Right lung (tissue), 5 donors: ENCODE data around the gene MARS2. TPM values are rescaled to one million over a fixed set of nuclear protein-coding genes. Genes with fewer than 3 reads are reported as not detected.
"Not testable (repeated sequence)": the region's sequence is repeated elsewhere in the genome, so short reads cannot be mapped to it uniquely, and the experiment has no call there.

Experiments used
- DNase-seq, 2 donors: peaks; one replicate each; pipeline ENCODE4 v3.0.0-alpha.2; 2013
- polyA plus RNA-seq, 5 donors: library from polyadenylated mRNA; unstranded; fragments of 120-200 nt; gene quantifications; one replicate each; pipeline versions ENCODE4 v1.2.1 to v1.2.3, GENCODE V29; 2013; ENCODE audit warnings: inconsistent platforms in 1 of 5, low replicate concordance in 1 of 5; ENCODE audit not compliant: insufficient read length in 5 of 5, insufficient read depth in 1 of 5

MARS2 gene
- polyA plus RNA-seq, 5 donors = 3.7 to 5.5 (median 5.5) TPM

DNA sequence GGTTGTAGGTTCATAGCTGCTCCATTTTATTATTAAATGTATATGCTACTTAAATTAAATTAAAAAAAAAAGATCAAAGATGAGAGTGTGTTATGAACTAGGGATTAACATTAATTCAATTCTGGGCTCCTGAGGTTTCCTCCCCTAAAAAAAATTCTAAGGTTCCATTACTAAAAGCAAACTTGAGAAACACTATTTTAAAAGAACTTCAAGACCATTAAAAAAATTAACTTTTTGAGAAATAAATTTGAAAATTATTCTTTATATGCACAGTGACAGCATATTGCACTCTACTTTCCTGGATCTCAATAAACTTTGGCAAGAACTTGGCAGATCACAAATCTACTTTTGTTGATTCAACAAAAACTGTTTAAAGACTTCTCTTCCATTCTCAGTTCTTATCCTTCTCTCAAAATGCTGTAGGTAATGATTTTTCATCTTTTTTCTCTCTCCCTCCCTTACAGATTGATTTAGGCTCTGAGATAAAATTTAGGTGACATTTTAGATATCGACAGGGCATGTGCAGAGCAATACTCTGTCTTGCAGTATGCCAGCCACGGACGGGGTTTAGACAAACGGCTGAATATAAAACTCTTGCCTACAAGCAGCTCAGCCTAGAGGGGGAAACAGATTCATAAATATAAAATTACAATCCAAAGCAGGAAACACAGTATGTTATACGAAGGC, 592 bp upstream of the MARS2 start:
- no peak for DNase-seq

DNA sequence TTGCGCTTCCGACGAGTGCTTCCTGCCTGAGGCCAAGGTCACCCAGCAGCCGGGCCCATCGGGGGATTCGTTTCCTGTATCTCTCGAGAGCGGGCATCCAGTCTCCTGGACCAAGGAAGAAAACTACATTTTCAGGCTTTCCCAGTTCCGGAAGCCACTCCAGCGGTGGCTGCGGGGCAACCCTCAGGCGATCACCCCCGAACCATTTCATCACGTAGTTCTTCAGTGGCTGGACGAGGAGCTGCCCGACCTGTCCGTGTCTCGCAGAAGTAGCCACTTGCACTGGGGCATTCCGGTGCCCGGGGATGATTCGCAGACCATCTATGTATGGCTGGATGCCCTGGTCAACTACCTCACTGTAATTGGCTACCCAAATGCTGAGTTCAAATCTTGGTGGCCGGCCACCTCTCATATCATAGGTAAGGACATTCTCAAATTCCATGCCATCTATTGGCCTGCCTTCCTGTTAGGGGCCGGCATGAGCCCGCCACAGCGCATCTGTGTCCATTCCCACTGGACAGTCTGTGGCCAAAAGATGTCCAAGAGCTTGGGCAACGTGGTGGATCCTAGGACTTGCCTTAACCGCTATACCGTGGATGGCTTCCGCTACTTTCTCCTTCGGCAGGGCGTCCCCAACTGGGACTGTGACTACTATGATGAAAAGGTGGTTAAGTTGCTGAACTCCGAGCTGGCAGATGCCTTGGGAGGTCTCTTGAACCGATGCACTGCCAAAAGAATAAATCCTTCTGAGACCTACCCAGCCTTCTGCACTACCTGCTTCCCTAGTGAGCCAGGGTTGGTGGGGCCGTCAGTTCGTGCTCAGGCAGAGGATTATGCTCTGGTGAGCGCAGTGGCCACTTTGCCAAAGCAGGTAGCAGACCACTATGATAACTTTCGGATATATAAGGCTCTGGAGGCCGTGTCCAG, 1.0 kb downstream of the MARS2 start:
- DNase-seq = no peak

DNA sequence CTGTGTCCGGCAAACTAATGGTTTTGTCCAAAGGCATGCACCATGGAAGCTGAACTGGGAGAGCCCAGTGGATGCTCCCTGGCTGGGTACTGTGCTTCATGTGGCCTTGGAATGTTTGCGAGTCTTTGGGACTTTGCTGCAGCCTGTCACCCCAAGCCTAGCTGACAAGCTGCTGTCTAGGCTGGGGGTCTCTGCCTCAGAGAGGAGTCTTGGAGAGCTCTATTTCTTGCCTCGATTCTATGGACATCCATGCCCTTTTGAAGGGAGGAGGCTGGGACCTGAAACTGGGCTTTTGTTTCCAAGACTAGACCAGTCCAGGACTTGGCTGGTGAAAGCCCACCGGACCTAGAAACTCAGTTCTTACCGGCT, 1.7 kb downstream of the MARS2 start:
- no peak for DNase-seq

DNA sequence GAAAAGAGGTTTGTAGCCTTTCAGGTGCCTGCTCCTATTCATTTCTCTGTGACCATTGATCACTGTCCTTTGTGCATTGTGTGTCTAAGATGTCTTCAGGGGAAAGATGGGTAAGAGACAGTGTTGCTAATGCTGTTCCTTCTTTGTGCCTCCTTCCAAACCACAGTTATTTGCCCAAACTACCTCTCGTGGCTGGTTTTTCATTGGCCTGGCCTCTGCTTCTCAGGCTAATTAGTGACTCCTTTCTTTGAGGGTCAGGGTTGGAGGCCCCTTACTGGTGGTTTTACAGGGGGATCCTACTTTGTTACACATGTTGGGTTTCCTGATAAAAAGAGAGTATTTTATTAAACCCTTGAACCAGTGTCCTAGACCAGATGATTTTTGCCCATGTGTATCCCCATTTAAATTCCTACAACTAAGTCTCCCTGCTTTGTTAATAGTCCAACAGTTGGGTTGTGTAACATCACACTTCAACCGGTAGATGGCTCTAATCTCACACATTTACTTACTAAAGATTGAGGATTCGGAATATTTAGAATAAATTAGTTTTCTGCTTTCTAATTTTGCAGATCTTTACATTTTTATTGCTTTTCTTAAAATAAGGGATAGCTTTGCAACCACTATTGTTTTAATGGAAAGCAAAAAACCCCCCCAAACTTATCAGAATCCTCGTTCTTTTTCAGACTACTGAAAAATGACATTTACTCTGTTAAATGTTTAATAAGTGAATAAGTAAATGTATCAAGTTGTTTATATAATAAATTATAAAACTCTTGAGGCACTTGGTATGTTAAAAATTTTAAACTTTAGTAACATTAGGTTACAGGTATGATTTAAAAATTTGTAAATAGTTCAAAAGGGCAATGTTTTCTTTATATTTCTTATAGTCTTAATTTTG, 2.4 kb downstream of the MARS2 start:
- peak in 1 of 2 donors; percentile 24 for DNase-seq

DNA sequence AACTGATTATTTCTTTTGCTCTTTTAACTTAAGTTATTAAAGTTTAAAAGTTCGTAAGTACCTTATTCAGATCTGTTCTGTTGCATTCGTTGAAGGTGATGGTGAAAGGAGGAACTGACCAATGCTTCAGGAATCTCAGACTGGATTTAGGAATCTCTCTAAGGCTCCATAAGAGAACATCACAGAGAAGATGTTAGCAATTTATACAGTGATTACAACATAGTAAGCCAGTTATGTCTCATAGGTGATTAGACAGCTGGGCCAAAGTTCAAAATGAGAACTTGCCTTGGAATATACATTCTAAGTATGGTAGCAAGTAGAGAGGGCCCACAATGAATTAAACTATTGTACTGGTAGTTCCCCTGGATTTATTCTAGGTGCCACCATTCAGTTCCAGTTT, 3.2 kb downstream of the MARS2 start:
- DNase-seq = no peak

DNA sequence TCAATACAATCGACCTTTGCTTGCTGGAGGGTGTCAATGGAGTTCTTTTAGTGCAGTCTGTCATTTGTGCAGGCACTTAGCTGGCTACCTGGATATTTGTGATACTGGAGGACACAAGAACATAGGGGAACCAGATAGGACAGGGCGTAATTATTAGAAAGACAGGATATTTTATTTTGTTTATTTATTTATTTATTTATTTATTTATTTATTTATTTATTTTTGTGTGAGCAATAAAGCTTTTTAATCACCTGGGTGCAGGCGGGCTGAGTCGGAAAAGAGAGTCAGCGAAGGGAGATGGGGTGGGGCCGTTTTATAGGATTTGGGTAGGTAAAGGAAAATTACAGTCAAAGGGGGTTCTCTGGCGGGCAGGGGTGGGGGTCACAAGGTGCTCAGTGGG, 4.0 kb downstream of the MARS2 start:
- DNase-seq = not testable (repeated sequence)

DNA sequence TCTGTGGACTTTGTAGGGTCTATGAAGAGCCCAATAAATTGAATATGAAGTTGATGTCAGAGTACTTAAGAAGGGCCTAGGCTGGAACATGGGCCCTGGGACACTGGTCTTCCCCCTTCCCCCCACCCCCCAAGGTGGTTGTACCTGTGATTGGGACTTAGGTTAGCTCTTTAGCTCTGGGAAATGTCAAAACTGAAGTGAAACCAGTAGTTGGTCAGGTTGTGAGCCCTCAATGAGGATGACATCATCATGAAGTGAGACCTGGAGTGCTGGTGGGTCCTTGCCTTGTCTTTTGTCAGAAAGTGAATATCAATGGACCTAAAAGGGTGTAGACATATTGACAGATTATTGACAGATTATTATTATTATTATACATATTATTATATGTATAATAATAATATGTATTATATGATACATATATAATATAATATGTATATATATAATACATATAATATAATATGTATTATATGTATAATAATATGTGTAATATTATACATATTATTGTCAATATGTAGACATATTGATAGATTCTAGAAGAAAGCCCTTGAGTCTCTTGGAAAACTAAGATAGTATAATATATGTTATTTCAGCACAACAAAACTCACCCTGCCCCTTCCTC, 5.4 kb downstream of the MARS2 start:
- no peak for DNase-seq

DNA sequence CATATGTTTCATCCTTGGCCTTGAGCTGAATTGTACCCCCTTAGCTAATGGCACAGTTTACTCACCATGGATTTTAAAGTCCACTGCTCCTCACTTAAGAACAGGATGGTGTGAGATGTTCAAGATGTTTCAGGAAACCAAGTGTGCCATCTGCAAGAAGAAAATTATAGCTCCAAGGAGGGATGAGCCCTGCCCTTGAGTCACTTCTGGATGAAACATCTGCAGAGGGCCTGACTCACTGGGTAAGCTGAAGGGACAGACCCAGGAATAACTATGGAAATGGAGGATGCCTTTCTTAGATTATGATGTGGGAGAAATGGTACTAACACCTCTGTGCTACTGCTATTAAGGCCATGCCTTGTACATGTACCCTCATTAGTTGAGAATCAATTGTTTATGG, 6.4 kb downstream of the MARS2 start:
- no peak for DNase-seq

DNA sequence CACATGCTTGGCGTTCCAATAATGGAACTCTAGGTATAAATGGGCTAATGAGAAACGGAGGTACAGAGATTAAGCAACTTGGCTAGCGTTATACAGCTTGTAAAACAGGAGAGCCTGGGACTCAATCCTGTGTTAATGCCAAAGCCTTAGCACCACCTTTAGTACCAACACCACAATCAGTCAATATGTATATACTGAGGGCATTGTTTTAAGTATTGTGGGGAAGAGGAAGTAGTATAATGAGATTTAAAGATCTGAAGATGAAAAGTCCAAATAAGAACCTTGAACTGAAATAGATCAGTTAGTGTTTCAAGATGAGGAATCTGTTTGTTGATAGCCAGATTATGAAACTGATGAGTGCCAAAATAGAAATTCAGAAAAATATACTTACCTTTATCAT, 8.1 kb downstream of the MARS2 start:
- DNase-seq = no peak

DNA sequence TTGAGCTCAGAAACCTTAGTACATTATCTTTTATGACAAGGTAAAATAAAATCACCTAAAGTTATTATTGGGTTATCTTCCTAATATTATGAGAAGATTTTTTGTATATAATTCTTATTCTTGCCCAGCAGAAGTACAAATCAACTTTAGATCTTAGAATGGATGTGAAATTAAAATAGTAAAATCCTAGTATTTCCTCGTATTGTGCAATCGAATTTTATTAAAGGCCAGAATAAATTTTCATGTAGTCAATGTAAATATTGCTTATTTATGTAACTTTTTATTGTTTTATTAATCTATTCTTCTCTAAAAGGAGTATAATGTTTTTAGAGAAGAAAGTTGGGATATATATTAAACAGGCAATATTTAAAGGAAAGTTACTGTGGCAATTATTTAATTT, 12.7 kb downstream of the MARS2 start:
- no peak for DNase-seq

DNA sequence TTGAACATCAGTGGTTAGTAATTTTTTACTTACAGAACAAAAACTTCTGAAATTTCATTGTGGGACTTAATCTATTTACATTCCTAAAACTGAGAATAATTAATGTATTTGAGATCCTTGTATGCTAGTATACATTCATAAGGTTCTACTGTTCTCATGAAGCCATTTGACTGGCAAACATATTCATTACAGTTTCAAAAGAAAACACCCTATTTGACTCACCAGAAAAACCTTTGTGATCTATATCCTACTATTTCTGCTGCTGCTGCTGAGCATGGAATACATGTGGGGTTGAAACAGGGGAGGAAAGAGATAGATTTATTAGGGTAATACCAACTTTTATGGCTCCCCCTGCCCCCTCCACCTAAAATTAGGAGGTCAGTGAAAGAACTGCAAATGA, 21.8 kb downstream of the MARS2 start:
- no peak for DNase-seq

DNA sequence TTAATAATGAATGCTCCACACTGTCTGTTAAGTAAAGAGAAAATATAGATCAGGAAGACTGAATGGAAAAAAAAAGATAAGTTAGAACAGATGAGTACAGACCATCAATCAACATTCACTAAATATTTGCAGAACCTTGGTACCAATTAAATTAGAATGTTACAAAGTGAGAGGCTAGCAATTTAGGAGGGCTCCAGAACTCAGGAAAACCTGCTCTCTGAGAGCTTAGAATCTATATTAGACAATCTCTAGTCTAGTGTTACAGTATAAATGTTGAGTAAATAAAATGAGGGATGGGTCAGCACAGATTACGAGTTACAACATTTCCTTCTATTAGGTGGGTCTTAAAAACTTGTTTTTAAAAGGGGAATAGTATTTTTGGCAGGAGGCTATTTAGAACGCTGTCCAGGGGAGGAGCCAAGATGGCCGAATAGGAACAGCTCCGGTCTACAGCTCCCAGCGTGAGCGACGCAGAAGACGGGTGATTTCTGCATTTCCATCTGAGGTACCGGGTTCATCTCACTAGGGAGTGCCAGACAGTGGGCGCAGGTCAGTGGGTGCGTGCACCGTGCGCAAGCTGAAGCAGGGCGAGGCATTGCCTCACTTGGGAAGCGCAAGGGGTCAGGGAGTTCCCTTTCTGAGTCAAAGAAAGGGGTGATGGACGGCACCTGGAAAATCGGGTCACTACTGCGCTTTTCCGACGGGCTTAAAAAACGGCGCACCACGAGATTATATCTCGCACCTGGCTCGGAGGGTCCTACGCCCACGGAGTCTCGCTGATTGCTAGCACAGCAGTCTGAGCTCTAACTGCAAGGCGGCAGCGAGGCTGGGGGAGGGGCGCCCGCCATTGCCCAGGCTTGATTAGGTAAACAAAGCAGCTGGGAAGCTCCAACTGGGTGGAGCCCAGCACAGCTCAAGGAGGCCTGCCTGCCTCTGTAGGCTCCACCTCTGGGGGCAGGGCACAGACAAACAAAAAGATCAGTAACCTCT, 23.7 kb downstream of the MARS2 start:
- DNase-seq = not testable (repeated sequence)

DNA sequence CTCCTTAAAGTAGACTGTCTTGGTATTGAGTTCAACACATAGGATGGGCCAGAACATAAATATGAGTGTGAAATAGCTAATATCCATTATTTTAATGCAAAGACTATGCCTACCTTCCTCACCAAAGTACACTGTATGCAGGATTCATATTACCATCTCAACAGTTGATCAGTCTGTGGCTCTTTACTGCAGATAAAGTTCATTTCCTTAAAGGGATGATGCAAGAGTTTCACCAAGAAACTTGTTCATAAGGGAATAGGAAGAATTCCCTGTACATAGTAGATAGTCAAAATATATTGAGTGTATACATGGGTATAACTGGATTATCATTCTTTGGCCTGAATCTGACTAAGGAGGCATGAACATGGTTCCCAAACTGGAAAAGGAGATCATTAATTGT, 35.0 kb downstream of the MARS2 start:
- DNase-seq = no peak

Other genes starting within 250 kb of the MARS2 start
- gene HSPD1, start 205.5 kb upstream of the MARS2 start, polyA plus RNA-seq = 100 to 1,000 TPM; 373 to 490 (median 417) TPM
- 100 to 1,000 TPM; 134 to 192 (median 161) TPM for gene HSPE1, start 205.0 kb upstream of the MARS2 start, polyA plus RNA-seq
- 10 to 100 TPM; 43.0 to 58.7 (median 48.1) TPM for gene MOB4, start 189.3 kb upstream of the MARS2 start, polyA plus RNA-seq
- gene RFTN2, start 29.8 kb upstream of the MARS2 start, polyA plus RNA-seq = 10 to 100 TPM; 17.7 to 35.5 (median 21.3) TPM
- gene BOLL, start 80.0 kb downstream of the MARS2 start, polyA plus RNA-seq = under 1 TPM in 1 of 5 donors, not detected in 4; 0.12 TPM
- gene PLCL1, start 99.2 kb downstream of the MARS2 start, polyA plus RNA-seq = 10 to 100 TPM in 3 of 5 donors, 1 to 10 TPM in 2; 6.4 to 13.6 (median 11.5) TPM